ENCODE measurements around the gene IRS1.

Gene IRS1

GRCh38 chr2:226758921-226759640 lies 40.5 kb downstream of the IRS1 start:
- no peak for DNase-seq (ENCODE audit: low read depth)

- no peak for DNase-seq (ENCODE audit: low read depth)
Measured at GRCh38 chr2:226756131-226756530, 43.5 kb downstream of the IRS1 start.

GRCh38 chr2:226755631-226756030 lies 44.0 kb downstream of the IRS1 start:
- no peak for DNase-seq (ENCODE audit: low read depth)

- DNase-seq (ENCODE audit: low read depth): no peak
Measured at GRCh38 chr2:226754821-226755604, 44.6 kb downstream of the IRS1 start.

GRCh38 chr2:226752887-226753286 lies 46.7 kb downstream of the IRS1 start:
- no peak for DNase-seq (ENCODE audit: low read depth)

- DNase-seq (ENCODE audit: low read depth): no peak
Measured at GRCh38 chr2:226747288-226747687, 52.3 kb downstream of the IRS1 start.

- DNase-seq (ENCODE audit: low read depth): no peak
Measured at GRCh38 chr2:226746196-226746800, 53.3 kb downstream of the IRS1 start.

- no peak for DNase-seq (ENCODE audit: low read depth)
Measured at GRCh38 chr2:226743915-226744314, 55.7 kb downstream of the IRS1 start.

GRCh38 chr2:226742347-226742746 lies 57.3 kb downstream of the IRS1 start:
- DNase-seq (ENCODE audit: low read depth): no peak

- no peak for DNase-seq (ENCODE audit: low read depth)
Measured at GRCh38 chr2:226740039-226740648, 59.5 kb downstream of the IRS1 start.

GRCh38 chr2:226739545-226740030 lies 60.0 kb downstream of the IRS1 start:
- no peak for DNase-seq (ENCODE audit: low read depth)

- DNase-seq (ENCODE audit: low read depth): no peak
Measured at GRCh38 chr2:226738821-226739544, 60.6 kb downstream of the IRS1 start.

- no peak for DNase-seq (ENCODE audit: low read depth)
Measured at GRCh38 chr2:226738191-226738820, 61.3 kb downstream of the IRS1 start.

- no peak for DNase-seq (ENCODE audit: low read depth)
Measured at GRCh38 chr2:226736382-226736781, 63.2 kb downstream of the IRS1 start.

GRCh38 chr2:226733927-226734564 lies 65.6 kb downstream of the IRS1 start:
- DNase-seq (ENCODE audit: low read depth): no peak

- DNase-seq (ENCODE audit: low read depth): no peak
Measured at GRCh38 chr2:226733189-226733858, 66.3 kb downstream of the IRS1 start.

- DNase-seq (ENCODE audit: low read depth): no peak
Measured at GRCh38 chr2:226732478-226733188, 67.0 kb downstream of the IRS1 start.

- no peak for DNase-seq (ENCODE audit: low read depth)
Measured at GRCh38 chr2:226730481-226730880, 69.1 kb downstream of the IRS1 start.

GRCh38 chr2:226728996-226729395 lies 70.6 kb downstream of the IRS1 start:
- DNase-seq (ENCODE audit: low read depth): no peak

- no peak for DNase-seq (ENCODE audit: low read depth)
Measured at GRCh38 chr2:226727251-226727650, 72.4 kb downstream of the IRS1 start.

Data from activated T-cell treated with anti-CD3 and anti-CD28 coated beads for 24 hours (primary cell).